Measurements from ENCODE around the gene PPIL3. TPM values are rescaled to one million over a fixed set of nuclear protein-coding genes. Genes with fewer than 3 reads are reported as not detected.
"Not testable (repeated sequence)": the region's sequence is repeated elsewhere in the genome, so short reads cannot be mapped to it uniquely, and the experiment has no call there.

PPIL3 gene
- total and polyA plus RNA-seq, 9 donors, result 19.1 to 64.7 (median 38.4) TPM

DNA sequence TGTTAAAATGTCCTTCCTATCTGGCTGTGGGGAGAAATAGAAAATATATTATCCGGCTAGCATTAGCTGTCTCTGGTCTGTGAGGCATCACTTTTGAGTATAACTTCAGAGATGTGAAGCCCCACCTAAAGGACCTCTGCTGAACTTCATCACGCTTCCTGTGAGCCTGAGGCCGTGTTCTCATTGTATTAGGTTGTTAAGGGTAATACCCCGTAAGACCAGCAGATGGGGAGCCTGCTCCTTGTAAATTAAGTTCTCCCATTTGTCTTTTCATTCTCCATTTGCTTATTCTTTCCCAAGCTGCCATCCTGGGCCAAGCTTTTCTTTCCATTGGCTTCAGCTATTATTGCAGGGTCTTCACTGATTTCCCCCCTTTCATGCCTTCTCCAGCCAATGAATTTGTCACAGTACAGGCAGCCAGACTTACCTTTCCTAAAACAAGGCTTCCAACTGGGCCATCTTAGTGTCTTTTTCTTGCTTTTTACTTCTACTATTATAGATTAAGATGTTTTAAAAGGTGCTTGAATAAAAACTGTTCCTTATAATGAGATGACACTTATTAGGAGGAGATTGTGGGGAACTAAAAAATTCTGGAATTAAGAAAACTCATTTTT is 12.7 kb upstream of the PPIL3 start:
- no peak overlapping the region for H3K27ac ChIP-seq
- H3K27me3 ChIP-seq, result no peaks in the 10 kb centered on the region
- WGBS, 3 donors, result 4 to 15% (median 13%) methylated on average over 4 of the region's 4 CpGs
- TF ChIP-seq POLR2A (IDR thresholded peaks at IDR 0.05), result no peak
- TF ChIP-seq, protein P1, sequence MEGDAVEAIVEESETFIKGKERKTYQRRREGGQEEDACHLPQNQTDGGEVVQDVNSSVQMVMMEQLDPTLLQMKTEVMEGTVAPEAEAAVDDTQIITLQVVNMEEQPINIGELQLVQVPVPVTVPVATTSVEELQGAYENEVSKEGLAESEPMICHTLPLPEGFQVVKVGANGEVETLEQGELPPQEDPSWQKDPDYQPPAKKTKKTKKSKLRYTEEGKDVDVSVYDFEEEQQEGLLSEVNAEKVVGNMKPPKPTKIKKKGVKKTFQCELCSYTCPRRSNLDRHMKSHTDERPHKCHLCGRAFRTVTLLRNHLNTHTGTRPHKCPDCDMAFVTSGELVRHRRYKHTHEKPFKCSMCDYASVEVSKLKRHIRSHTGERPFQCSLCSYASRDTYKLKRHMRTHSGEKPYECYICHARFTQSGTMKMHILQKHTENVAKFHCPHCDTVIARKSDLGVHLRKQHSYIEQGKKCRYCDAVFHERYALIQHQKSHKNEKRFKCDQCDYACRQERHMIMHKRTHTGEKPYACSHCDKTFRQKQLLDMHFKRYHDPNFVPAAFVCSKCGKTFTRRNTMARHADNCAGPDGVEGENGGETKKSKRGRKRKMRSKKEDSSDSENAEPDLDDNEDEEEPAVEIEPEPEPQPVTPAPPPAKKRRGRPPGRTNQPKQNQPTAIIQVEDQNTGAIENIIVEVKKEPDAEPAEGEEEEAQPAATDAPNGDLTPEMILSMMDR (IDR thresholded peaks at IDR 0.05), result peak; percentile 25 to 60 (median 55)
- no peak for TF ChIP-seq EP300 (IDR thresholded peaks at IDR 0.05)
- H3K4me3 ChIP-seq, result no peak overlapping the region
- intact Hi-C loops (cut with DNase I), result loop anchor here (5.0 to 10.0 kb wide), 3 partner anchors 163 to 276 kb away; no protein-coding TSS in a partner anchor
- DNase-seq, result peak in 2 of 5 donors; percentile 25 to 59
- no peaks in the 10 kb centered on the region for H3K36me3 ChIP-seq
- H3K4me1 ChIP-seq (ENCODE audit: insufficient read depth), result no peaks in the 10 kb centered on the region
- H3K9me3 ChIP-seq, result no peaks in the 10 kb centered on the region

DNA sequence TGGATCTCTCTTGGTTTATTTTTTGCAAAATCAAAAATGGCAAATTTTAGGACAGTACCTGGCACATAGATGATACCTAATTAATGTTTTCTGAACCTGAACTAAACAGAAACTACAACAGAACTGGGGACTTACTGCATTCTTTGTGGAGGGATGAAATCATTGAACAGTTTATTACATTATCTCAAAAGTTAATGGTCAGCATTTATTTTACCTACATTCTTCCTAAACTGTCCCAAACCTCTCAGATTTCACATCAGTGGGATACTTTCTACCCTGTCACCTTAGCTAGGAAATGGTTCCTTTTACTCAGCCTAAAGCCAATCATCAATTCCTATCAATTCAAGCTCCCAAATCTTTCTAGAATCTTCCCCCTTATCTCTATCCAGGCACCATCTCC is 10.6 kb upstream of the PPIL3 start:
- DNase-seq, result no peak
- H3K27ac ChIP-seq, result no peak overlapping the region
- H3K36me3 ChIP-seq, result no peaks in the 10 kb centered on the region
- intact Hi-C loops (cut with DNase I), result no loop called here
- no peaks in the 10 kb centered on the region for H3K9me3 ChIP-seq
- no peaks in the 10 kb centered on the region for H3K27me3 ChIP-seq
- H3K4me1 ChIP-seq (ENCODE audit: insufficient read depth), result no peaks in the 10 kb centered on the region
- no peak overlapping the region for H3K4me3 ChIP-seq
- TF ChIP-seq, protein P1 (IDR thresholded peaks at IDR 0.05), result no peak
- TF ChIP-seq POLR2A (IDR thresholded peaks at IDR 0.05) (no peak), EP300 (IDR thresholded peaks at IDR 0.05) (no peak)

DNA sequence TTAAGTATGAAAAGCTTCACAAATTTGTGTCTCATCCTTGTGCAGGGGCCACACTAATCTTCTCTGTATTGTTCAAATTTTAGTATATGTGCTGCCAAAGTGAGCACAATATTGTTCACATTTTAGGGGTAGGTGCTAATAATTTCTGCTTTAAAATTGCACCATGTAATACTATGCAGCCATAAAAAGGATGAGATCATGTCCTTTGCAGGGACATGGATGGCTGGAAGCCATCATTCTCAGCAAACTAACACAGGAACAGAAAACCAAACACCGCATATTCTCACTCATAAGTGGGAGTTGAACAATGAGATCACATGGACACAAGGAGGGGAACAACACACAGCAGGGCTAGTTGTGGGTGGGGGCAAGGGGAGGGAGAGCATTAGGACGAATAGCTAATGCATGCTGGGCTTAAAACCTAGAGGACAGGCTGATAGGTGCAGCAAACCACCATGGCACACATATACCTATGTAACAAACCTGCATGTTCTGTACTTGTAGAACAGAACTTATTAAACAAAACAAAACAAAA is 7.1 kb downstream of the PPIL3 start:
- not testable (repeated sequence) for H3K36me3 ChIP-seq

DNA sequence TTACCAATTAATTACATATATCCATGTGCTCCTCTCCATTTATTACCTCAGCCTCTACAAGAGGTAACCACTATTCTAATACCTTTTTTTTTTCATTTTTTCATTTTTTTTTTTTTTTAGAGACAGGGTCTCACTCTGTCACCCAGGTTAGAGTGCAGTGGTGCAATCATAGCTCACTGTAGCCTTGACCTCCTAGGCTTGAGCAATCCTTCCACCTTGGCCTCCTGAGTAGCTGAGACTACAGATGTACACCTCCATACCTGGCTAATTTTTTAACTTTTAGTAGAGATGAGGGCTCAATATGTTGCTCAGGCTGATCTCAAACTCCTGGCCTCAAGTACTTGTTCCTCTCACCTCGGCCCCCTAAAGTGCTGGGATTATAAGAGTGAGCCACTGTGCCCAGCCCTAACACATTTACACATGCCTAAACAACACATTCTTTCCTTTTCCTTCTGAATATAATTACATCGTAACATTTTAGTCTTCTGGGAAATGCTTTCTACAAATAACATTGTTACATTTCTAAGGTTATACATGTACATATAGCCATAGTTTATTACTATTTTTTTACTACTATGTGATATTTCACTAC is 10.5 kb downstream of the PPIL3 start:
- Histone ChIP-seq H3K4me1 (ENCODE audit: insufficient read depth) (no peaks in the 10 kb centered on the region), H3K36me3 (no peaks in the 10 kb centered on the region), H3K27ac (no peak overlapping the region), H3K4me3 (no peak overlapping the region), H3K27me3 (no peaks in the 10 kb centered on the region), H3K9me3 (no peaks in the 10 kb centered on the region)
- WGBS, 3 donors, result 87 to 96% (median 94%) methylated on average over 2 of the region's 2 CpGs
- DNase-seq, result no peak
- intact Hi-C loops (cut with DNase I), result no loop called here
- TF ChIP-seq POLR2A (IDR thresholded peaks at IDR 0.05) (no peak), EP300 (IDR thresholded peaks at IDR 0.05) (no peak)
- TF ChIP-seq, protein P1 (IDR thresholded peaks at IDR 0.05), result no peak

More for the DNA sequence above, 7.1 kb downstream of the PPIL3 start:
- DNase-seq; H3K4me3 ChIP-seq; H3K27ac ChIP-seq; H3K9me3 ChIP-seq; H3K27me3 ChIP-seq; H3K4me1 ChIP-seq (ENCODE audit: insufficient read depth): not testable (repeated sequence)
- 68 to 81% (median 73%) methylated on average over 2 of the region's 2 CpGs for WGBS, 3 donors
- intact Hi-C loops (cut with DNase I), result loop anchor here in 2 of 4 donors (10.0 kb wide), 1 partner anchor 167 kb away; no protein-coding TSS in a partner anchor

DNA sequence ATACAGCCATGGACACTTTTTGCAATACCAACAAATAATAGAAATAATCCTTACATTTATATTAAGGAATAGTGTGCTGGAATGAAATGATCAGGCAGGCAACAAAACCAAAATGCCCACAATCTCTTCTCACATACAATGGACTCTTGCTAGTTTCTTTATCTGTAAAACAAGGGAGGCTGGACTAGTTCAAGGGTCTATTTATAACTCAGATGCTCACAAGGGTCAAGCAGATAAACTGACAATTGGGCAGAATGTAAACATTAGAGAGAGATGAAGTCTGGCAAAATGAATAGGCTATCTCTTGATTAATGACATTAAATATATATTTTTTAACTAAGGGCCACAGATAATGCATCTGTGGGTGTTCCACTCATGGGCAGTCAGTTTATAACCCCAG is 11.4 kb downstream of the PPIL3 start:
- Histone ChIP-seq H3K4me3 (no peak overlapping the region), H3K9me3 (no peaks in the 10 kb centered on the region), H3K27me3 (no peaks in the 10 kb centered on the region), H3K36me3 (no peaks in the 10 kb centered on the region), H3K27ac (no peak overlapping the region), H3K4me1 (ENCODE audit: insufficient read depth) (no peaks in the 10 kb centered on the region)
- TF ChIP-seq POLR2A (IDR thresholded peaks at IDR 0.05) (no peak), EP300 (IDR thresholded peaks at IDR 0.05) (no peak)
- TF ChIP-seq, protein P1 (IDR thresholded peaks at IDR 0.05), result no peak
- intact Hi-C loops (cut with DNase I), result no loop called here
- no peak for DNase-seq

Data from ovary (tissue), 9 donors.